ENCODE data around the gene HOXA6.

Gene HOXA6

GRCh38 chr7:27147199-27148030 is at the start of gene HOXA6:
Gene HOXA6 (minus strand): TSS chr7:27147774. CDS start chr7:27147749, 25 bp downstream.
- H3K4me3 ChIP-seq (ENCODE audit: low read length), result peak within 1 kb of the TSS; percentile 84
- DNase-seq (ENCODE audit: low read depth), result peak; percentile 42
- TF ChIP-seq, protein P1, sequence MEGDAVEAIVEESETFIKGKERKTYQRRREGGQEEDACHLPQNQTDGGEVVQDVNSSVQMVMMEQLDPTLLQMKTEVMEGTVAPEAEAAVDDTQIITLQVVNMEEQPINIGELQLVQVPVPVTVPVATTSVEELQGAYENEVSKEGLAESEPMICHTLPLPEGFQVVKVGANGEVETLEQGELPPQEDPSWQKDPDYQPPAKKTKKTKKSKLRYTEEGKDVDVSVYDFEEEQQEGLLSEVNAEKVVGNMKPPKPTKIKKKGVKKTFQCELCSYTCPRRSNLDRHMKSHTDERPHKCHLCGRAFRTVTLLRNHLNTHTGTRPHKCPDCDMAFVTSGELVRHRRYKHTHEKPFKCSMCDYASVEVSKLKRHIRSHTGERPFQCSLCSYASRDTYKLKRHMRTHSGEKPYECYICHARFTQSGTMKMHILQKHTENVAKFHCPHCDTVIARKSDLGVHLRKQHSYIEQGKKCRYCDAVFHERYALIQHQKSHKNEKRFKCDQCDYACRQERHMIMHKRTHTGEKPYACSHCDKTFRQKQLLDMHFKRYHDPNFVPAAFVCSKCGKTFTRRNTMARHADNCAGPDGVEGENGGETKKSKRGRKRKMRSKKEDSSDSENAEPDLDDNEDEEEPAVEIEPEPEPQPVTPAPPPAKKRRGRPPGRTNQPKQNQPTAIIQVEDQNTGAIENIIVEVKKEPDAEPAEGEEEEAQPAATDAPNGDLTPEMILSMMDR (conservative IDR thresholded peaks at IDR 0.05; ENCODE audit: low read length), result no peak

- H3K4me3 ChIP-seq (ENCODE audit: low read length), result no peak overlapping the region
- DNase-seq (ENCODE audit: low read depth), result peak; percentile 70
These were observed 48.8 kb upstream of the HOXA6 start for GRCh38 chr7:27196287-27196767.

GRCh38 chr7:27194686-27195379 is 47.3 kb upstream of the HOXA6 start:
- DNase-seq (ENCODE audit: low read depth), result no peak
- H3K4me3 ChIP-seq (ENCODE audit: low read length), result no peak overlapping the region
- TF ChIP-seq, protein P1 (conservative IDR thresholded peaks at IDR 0.05; ENCODE audit: low read length), result no peak

More at GRCh38 chr7:27196287-27196767, 48.8 kb upstream of the HOXA6 start:
- TF ChIP-seq, protein P1 (conservative IDR thresholded peaks at IDR 0.05; ENCODE audit: low read length), result peak; percentile 90

- TF ChIP-seq, protein P1 (conservative IDR thresholded peaks at IDR 0.05; ENCODE audit: low read length), result no peak
- DNase-seq (ENCODE audit: low read depth), result no peak
- H3K4me3 ChIP-seq (ENCODE audit: low read length), result no peak overlapping the region
These were observed 46.4 kb upstream of the HOXA6 start for GRCh38 chr7:27194002-27194352.

DNA sequence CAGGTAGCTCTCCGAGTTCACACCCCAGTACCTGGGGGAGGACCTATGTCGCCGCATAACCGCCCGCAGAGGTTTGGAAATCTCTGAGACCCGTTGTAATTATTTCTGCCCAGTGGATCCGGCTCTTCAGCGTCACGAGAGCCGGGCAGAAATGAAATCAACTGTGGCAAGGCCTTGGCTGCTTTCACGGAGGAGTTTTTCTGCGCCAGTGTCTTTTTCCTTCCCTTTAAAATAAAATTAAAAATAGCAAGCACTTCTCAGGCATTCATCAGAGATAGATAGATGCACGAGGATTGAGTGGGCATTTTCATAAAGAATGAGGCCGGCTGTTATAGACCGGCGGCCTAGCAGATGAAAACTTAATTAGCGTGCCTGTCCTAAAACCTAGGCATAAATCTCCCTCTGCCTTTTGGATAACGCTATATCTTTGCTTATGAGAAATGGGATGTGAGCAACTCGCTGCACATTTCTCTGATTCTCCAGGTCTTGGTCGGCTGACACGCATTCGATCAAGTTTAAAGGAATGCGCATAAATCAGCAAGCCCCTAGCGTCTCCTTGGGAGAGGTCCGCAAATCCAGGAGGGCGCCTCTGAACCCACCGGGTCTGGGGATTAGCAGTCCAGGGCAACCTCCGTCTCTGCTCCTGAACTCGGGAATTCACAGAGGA is 45.9 kb upstream of the HOXA6 start:
- no peak for DNase-seq (ENCODE audit: low read depth)
- H3K4me3 ChIP-seq (ENCODE audit: low read length), result no peak overlapping the region
- TF ChIP-seq, protein P1 (conservative IDR thresholded peaks at IDR 0.05; ENCODE audit: low read length), result no peak

GRCh38 chr7:27192546-27193334 is 45.2 kb upstream of the HOXA6 start:
- no peak for DNase-seq (ENCODE audit: low read depth)
- TF ChIP-seq, protein P1 (conservative IDR thresholded peaks at IDR 0.05; ENCODE audit: low read length), result no peak
- peak overlapping the region; percentile 30 for H3K4me3 ChIP-seq (ENCODE audit: low read length)
